HUDEP-2 (cell line): Measurements from ENCODE around the gene MYBL2.
A peak's percentile ranks its signal among the peaks of the same experiment; 100 is the strongest.
"Not testable (repeated sequence)": the region's sequence is repeated elsewhere in the genome, so short reads cannot be mapped to it uniquely, and the experiment has no call there.

Source experiments
- DNase-seq, 76 experiments: peaks; one replicate each; lab custom pipeline; 2025; ENCODE audit not compliant: unreplicated experiment in 76 of 76; lab: John Stamatoyannopoulos, UW

The MYBL2 gene

GRCh38 chr20:43666376-43667328 is at the start of gene MYBL2:
Gene MYBL2, plus strand, starts transcription at chr20:43667114. Its CDS starts 170 bp downstream, at chr20:43667284.
- DNase-seq = peak in 62 of 76 experiments; percentile 8 to 79 (median 52)

DNA sequence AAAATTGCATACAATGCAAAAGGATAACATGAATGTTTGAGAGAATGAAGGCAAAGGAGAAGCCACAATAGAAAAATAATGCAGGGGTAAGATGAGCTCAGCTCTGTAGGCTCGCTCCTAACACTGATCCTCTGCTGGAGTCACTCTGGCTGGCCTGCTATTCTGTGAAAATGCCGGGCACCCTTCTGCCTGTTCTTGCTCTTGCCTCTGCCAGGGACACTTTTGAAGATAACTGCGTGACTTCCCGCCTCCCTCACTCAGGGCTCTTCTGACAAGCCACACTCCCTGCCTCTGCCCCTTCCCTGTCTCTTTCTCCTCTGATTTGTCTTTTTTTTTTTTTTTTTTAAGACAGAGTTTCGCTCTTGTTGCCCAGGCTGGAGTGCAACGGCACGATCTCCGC is 35.3 kb upstream of the MYBL2 start:
- DNase-seq = no peak

GRCh38 chr20:43636429-43636828 is 30.5 kb upstream of the MYBL2 start:
- DNase-seq = no peak

DNA sequence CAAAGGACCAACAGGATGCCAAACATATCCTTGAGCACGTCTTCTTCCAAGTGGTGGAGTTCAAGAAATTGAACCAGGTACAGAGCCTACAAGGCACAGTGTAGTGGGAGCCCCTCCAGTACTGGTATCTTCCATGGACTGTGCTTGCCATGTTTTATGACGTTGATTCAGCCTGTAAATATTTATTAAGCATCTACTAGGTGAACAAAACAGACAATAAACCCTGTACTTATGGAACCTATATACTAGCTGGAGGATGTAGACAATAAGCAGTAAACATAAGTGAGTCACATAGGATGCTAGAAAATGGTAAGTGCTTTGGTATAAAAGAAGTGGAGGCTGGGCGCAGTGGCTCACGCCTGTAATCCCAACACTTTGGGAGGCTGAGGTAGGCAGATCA is 24.4 kb upstream of the MYBL2 start:
- no peak for DNase-seq

DNA sequence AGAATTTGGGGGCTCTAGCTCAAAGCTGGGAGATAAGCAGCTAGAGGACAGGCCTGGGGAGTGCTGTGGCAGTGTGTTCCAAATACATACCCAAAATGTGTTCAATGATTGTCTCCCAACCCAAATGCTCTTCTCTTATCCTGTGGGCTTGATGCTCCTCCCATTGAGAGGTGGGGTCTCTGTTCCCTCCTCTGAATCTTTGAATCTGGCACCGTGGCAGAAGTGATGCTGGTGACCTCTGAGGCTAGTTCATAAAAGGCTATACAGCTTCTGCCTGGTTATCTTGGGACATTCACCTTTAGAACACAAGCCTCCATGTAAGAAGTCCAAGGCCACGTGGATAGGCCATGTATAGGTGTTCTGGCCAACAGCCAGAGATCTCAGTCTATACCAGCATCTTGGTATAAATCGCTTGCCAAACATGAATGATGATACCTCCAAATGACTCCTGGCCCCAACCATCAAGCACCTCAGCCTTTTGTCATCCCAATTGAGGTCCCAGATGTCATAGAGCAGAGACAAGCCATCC is 15.9 kb upstream of the MYBL2 start:
- DNase-seq = no peak

DNA sequence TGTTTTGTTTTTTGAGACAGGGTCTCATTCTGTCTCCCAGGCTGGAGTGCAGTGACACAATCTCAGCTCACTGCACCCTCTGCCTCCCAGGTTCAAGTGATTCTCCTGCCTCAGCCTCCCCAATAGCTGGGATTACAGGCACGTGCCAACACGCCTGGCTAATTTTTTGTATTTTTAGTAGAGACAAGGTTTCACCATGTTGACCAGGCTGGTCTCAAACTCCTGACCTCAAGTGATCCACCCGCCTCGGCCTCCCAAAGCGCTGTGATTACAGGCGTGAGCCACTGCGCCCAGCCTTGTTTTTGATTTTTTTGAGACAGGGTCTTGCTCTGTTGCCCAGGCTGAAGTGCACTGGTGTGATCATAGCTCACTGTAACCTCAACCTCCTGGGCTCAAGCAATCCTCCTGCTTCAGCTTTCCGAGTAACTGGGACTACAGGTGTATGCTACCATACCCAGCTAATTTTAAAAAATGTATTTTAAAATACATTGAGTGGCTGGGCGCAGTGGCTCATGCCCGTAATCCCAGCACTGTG is 15.2 kb upstream of the MYBL2 start:
- not testable (repeated sequence) for DNase-seq

DNA sequence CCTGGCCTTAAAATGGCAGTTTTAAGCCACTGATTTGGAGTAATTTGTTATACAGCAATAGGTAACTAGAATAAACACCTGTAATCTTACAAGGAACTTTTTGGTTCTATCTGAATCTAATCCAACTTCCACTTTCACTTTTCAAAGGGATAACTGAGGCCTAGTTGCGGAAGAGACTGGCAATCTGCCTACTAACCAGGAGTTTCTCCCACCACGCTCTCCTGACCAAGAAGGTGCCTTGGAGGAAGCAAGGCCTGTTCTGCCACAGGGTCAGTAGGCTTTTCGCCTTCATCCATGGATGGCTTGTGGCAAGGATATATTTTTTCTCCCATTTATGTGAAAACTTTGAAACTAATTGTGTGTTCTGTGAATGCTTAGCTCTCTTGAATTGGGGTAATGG is 12.9 kb upstream of the MYBL2 start:
- DNase-seq = no peak

DNA sequence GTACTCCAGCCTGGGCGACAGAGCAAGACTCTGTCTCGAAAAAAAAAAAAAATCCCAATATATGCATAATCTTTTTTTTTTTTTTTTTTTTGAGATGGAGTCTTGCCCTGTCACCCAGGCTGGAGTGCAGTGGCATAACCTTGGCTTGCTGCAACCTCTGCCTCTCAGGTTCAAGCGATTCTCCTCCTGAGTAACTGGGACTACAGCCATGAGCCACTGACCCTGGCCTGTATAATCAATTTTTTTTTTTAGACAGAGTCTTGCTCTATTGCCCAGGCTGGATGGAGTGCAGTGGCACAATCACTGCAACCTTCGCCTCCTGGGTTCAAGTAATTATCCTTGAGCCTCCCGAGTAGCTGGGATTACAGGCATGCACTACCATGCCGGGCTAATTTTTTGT is 11.7 kb upstream of the MYBL2 start:
- not testable (repeated sequence) for DNase-seq

DNA sequence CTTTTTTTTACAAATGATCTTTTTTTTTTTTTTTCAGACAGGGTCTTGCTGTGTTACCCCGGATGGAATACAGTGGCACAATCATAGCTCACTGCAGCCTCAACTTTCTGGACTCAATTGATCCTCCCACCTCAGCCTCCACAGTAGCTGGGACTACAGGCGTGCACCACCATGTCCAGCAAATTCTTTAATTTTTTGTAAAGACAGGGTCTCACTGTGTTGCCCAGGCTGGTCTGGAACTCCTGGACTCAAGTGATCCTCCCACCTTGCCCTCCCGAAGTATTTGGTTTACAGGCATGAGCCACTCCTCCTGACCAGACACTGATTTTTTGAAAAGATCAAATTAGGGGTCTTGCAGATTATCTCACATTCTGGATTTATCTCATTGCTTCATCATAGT is 11.0 kb upstream of the MYBL2 start:
- DNase-seq = no peak

- peak in 38 of 76 experiments; percentile 2 to 52 (median 24) for DNase-seq
Observed at GRCh38 chr20:43658069-43658722, 8.7 kb upstream of the MYBL2 start.

- DNase-seq = peak in 14 of 76 experiments; percentile 4 to 31 (median 14)
Observed at GRCh38 chr20:43658723-43659419, 8.0 kb upstream of the MYBL2 start.

DNA sequence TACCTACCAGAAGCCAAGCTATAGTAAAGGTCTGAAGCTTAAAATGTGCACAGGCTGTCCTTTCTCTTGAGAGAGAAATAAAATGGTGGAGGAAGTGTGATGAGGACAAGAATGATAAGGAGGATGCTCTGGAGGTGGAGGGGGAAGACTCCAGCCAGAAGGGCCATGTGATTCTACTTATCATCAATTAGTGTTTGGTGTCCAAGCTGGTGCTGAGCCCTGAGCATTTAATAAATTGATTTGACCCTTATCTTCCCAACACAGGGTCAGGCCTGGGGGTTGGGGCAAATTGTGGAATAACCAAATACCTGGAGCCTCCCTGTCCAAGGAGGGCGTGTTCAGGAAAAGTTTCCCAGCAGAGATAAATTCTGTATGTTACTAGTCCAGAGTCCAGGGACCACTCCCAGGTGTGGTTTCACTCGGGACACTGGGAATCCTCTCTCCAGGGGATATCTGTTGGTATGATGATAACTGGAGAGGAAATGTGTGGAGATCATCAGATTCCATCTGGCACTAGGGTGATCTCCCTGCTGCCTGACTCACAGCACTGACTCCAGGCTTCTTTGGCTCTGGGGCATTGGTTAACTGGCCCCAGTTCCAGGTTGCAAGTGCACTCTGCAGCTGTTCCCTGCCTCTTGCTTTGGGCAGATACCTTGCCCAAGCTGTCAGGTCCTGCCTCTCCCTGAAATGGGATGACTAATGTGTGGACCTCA is 3.8 kb upstream of the MYBL2 start:
- peak in 2 of 76 experiments; percentile 5 to 8 for DNase-seq

DNA sequence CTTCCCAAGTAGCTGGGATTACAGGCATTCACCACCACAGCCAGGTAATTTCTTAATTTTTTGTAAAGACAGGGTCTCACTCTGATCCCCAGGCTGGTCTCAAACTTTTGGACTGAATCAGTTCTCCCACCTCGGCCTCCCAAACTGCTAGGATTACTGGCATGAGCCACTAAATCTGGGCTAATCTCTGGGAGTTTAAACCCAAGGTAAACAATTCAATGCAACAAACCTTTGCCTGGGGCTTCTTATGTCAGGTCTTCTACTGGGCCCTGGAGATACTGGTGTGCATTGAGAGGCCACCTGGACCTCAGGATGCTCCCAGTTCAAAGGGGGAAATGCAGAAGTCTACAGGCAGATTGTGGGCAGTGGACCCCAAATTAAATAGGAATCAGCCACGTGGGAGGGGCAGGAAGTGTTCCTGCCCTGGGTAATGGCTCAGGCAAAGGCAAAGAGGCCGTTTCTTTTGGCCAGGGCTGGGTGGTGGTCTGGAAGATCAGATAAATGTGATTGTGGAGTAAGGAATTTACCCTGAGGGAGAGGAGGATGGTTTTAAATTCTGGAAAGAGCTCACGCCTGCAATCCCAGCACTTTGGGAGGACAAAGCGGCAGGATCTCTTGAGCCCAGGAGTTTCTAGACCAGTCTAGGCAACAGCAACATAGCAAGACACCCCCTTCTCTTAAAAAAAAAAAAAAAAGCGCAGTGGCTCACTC is 1.3 kb upstream of the MYBL2 start:
- no peak for DNase-seq

DNA sequence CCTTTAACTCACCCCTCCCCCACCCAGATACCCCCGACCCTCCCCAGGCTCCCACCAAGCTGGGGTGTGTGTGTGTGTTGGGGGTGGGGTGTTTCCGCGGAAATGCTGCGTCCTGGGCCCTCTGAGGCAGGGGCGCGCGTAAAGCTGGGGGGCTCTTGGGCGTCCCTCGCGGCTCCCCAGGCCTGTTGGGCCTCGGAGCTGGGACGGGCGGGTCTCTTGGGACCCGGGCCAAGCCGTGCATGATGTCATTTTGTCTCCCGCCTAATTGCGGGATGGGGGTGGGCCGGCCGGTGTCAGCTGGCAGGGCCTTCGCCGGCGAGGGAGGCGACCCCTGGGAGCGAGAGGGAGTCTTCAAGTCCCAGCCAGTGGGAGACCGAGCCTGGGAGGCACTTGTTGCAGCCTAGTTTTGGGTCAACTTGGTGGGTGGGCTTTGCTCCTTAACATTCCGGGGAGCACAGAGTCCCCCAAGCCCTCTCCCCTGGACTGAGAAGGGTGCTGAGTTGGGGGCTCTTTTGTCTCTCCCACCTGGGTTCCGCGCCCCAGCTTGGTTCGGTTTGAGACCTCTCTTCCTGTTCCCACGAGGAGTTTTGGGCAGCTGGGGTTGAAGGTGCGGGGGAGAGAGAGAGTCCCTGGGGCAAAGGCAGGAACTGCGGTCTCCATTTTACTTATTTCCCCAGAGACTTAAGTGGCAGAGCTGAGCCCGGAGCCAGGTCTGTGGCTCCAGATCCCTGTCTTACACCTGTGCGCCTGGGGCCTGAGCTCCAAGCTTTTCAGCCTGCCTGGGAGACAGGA is 623 bp downstream of the MYBL2 start:
- peak in 58 of 76 experiments; percentile 12 to 75 (median 41) for DNase-seq

DNA sequence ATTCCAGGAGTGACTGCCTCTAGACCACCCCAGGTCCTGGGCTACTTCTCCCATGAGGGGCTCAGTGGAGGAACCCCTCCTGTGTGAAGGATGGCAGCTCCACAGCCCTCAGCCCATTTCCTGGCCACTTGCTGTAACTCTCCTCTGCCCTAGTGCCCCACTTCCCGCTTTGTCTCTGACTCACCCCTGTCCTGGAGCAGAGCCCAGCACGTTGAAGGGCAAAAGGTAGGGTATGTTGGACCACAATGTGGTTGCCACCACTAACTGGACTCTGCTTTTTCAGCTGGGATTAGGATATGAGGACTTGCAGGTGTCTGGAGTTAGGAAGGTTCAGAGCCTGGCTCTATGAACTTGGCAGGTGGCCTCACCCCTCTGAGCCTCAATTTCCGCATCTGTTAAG is 2.4 kb downstream of the MYBL2 start:
- DNase-seq = peak in 21 of 76 experiments; percentile 2 to 46 (median 11)

DNA sequence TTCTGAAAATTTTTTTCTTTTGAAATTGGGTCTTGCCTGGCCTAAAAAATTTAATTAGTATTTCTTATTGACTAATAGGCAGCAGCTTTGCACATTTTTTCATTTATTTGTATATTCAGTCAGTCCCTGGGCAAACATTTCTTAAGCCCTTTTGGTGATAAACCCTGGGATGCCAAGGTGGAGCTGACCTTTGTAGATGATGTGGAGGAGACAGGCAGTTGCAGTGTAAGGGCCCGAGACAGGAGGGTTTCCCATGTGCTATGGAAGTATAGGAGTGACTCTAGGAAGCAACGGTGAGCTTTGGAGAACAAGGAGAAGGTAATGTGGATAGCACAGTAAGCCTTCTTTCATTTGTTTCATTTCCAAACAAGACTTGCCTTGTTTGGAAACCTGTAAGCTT is 3.5 kb downstream of the MYBL2 start:
- no peak for DNase-seq

DNA sequence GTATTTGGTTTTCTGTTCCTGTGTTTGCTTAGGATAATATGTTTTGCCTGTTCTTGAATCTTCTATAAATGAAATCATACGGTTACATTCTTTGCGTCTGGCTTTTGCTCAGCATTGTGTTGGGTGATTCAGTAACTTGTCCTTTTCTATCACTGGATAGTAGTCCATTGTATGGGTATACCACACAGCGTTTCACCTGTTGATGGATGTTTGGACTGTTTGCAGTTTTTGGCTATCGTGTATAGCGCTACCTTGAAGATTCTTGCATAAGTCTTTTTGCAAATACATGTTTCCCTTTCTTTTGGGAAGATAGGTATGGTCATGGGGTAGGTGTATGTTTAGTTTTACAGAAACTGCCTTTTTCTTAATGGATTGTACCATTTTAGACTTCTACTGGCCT is 9.5 kb downstream of the MYBL2 start:
- DNase-seq = no peak

DNA sequence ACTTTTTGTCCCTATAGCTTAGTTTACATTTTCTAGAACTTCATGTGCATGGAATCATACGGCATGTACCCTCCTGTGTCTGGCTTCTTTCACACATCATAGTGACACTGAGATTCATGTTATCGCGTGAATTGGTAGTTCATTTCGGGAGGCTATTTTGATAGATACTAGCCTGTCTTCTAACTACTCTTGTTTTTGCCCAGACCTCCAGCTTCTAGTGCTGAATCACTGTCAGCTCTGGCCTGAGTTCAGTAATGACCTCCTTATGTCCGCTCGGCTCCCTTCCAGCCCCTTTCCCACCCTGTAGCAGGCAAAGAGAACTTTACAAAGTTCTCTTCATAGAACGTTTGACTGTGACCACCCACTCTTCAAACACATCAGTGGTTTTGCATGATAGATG is 14.1 kb downstream of the MYBL2 start:
- no peak for DNase-seq
